PC-9 (cell line): Measurements from ENCODE around the gene FPGS.

Experiments used
- CTCF ChIP-seq: fragments of 200-600 bp; sonication (generic); conservative IDR thresholded peaks from 2 replicates; pipeline ENCODE4 v1.6.1; 2017; ENCODE audit warnings: mixed run types, antibody characterized with exemption, mild to moderate bottlenecking, moderate library complexity
- EZH2 ChIP-seq: fragments of 200-600 bp; sonication (generic); IDR thresholded peaks from 2 replicates; pipeline ENCODE4 v1.8.0; 2017; ENCODE audit warnings: antibody characterized with exemption, low read depth

DNA sequence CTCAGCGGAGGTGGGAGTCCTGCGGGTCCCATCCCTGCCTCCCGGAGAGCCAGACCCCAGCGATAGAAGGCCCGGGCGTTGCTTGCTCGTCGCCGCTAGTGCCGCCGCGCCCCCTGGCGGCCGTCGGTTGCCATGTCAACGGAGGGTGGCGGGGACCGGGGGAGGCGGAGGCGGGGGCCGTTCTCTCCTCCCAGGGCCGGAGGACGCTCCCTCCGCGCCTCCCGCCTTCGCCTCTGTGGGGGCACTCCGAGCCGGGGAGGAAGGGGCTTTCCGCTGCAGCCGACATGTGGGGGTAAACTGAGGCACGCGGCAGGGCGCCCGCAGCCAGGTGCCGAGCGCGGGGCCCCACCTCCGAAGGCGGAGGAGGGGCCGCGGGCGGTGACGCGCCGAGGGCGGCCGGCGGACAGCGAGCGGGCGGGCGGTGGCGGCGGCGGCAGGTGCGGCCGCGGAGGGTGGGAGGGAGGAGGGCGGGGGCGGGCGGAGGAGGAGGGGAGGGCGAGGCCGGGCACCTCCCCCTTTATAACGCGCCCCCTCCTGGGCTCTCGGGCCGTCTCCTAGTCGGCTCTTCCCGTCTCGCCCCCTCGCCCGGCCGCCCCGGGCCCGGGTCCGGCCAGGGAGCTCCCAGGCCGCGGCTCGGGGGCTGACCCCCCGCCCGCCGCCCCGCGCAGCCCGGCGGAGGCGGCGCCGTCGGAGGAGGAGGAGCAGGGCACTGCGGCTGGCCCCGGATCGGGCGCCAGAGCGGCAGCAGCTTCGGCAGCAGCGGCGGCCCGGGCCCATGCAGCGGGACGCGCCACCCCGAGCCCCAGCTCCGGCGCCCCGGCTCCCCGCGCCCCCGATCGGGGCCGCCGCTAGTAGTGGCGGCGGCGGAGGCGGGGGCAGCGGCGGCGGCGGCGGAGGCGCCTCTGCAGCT, 17.4 kb upstream of the FPGS start:
- TF ChIP-seq CTCF (peak; percentile 94), EZH2 (no peak)
